HCT116 (cell line): Measurements from ENCODE around the gene ETS1. TPM values are rescaled to one million over a fixed set of nuclear protein-coding genes. Genes with fewer than 3 reads are reported as not detected.

ENCODE experiments used
- ATAC-seq: fragments of 200-7000 bp; cut with Tn5 transposase; 2 replicates; pipeline ENCODE4 v1.9.1; 2020; ENCODE audit warnings: mild to moderate bottlenecking, moderate library complexity
- BruUV-seq: library from RNA; stranded (reverse); fragments of 400-500 nt; replicated peaks from 2 replicates; lab custom pipeline; 2021; lab: Mats Ljungman, UMichigan
- CTCF ChIA-PET: fragments of 300-600 bp; sonication (Branson Sonifier 250); formaldehyde crosslinking; loops from one replicate; lab custom pipeline; 2021; ENCODE audit warnings: antibody characterized with exemption; lab: Charles Lee
- POLR2A ChIA-PET: fragments of 300-600, 350-600 bp; sonication (Branson Sonifier 250); formaldehyde crosslinking; loops from one replicate; lab custom pipeline; 2021; ENCODE audit warnings: antibody characterized with exemption; lab: Charles Lee
- RAD21 ChIA-PET, 2 experiments: fragments of 300-600 bp; sonication (Branson Sonifier 250); formaldehyde crosslinking; loops; one replicate each; lab custom pipeline; 2023; ENCODE audit warnings: low total read pairs in 2 of 2; ENCODE audit not compliant: uncharacterized antibody in 2 of 2, unreplicated experiment in 2 of 2, low non-redundant PET in 1 of 2; lab: Charles Lee
- DNase-seq: peaks from one replicate; pipeline ENCODE4 v3.0.0-alpha.2; 2010; ENCODE audit warnings: low read depth, low spot score
- H2AFZ ChIP-seq: fragments of 200-600 bp; shearing (Covaris generic), sonication (generic); 2 replicates; pipeline ENCODE4 v1.6.1; 2017; ENCODE audit warnings: low read depth, mixed run types, mixed read lengths, antibody characterized with exemption, low read length; ENCODE audit not compliant: poor library complexity, severe bottlenecking
- H3K27ac ChIP-seq: 2 replicates; pipeline ENCODE4 v1.5.1; 2012; ENCODE audit warnings: low read depth, low read length
- H3K27me3 ChIP-seq: fragments of 200-600 bp; sonication (generic); 2 replicates; pipeline ENCODE4 v1.6.1; 2016; ENCODE audit warnings: mixed run types, low read length, mixed read lengths; ENCODE audit not compliant: insufficient read depth
- H3K36me3 ChIP-seq, 2 experiments: fragments of 200-500 bp in 1 of 2; fragments of 200-600 bp in 1 of 2; sonication (Bioruptor generic) in 1 of 2; sonication (generic) in 1 of 2; 2 replicates each; pipeline versions ENCODE4 v1.5.1 to v1.6.1; 2014 to 2016; ENCODE audit warnings: low read length in 2 of 2, inconsistent platforms in 1 of 2, mixed read lengths in 1 of 2, mixed run types in 1 of 2; ENCODE audit not compliant: insufficient read depth in 2 of 2, control insufficient read depth in 1 of 2
- H3K4me1 ChIP-seq, 2 experiments: fragments of 200-600 bp in 1 of 2; sonication (generic) in 1 of 2; 2 replicates each; pipeline versions ENCODE4 v1.5.1 to v1.6.1; 2012 to 2017; ENCODE audit warnings: low read length in 2 of 2, inconsistent platforms in 1 of 2, mild to moderate bottlenecking in 1 of 2, mixed read lengths in 1 of 2, mixed run types in 1 of 2, moderate library complexity in 1 of 2; ENCODE audit not compliant: insufficient read depth in 2 of 2, control insufficient read depth in 1 of 2
- H3K4me2 ChIP-seq: fragments of 200-600 bp; sonication (generic); 2 replicates; pipeline ENCODE4 v1.6.1; 2017; ENCODE audit warnings: mixed run types, low read length, mixed read lengths
- H3K4me3 ChIP-seq, 2 experiments: fragments of 200-600 bp in 1 of 2; sonication (generic) in 1 of 2; replicated peaks in 1 of 2; 2 replicates each; pipeline ENCODE4 v1.5.1; 2011 to 2016; ENCODE audit warnings: low read length in 2 of 2, control low read depth in 1 of 2, low read depth in 1 of 2, mild to moderate bottlenecking in 1 of 2, mixed read lengths in 1 of 2, mixed run types in 1 of 2
- H3K79me2 ChIP-seq: fragments of 200-600 bp; sonication (generic); 2 replicates; pipeline ENCODE4 v1.6.1; 2017; ENCODE audit warnings: mild to moderate bottlenecking, mixed run types, low read length, moderate library complexity, mixed read lengths; ENCODE audit not compliant: insufficient read depth
- H3K9ac ChIP-seq: fragments of 200-600 bp; sonication (generic); 2 replicates; pipeline ENCODE4 v1.6.1; 2016; ENCODE audit warnings: low read length, mixed read lengths
- H3K9me2 ChIP-seq: fragments of 200-600 bp; sonication (generic), shearing (Covaris generic); 2 replicates; pipeline ENCODE4 v1.6.1; 2017; ENCODE audit warnings: mixed run types, mild to moderate bottlenecking, moderate library complexity; ENCODE audit not compliant: insufficient read depth
- H3K9me3 ChIP-seq, 2 experiments: fragments of 200-500 bp in 1 of 2; fragments of 200-600 bp in 1 of 2; sonication (Bioruptor generic) in 1 of 2; sonication (generic) in 1 of 2; 2 replicates each; pipeline ENCODE4 v1.6.1; 2014 to 2017; ENCODE audit warnings: low read length in 2 of 2, mixed read lengths in 2 of 2, inconsistent platforms in 1 of 2, low read depth in 1 of 2, mild to moderate bottlenecking in 1 of 2, mixed run types in 1 of 2, moderate library complexity in 1 of 2; ENCODE audit not compliant: control insufficient read depth in 1 of 2, insufficient read depth in 1 of 2
- H4K20me1 ChIP-seq: fragments of 200-600 bp; sonication (generic), shearing (Covaris generic); 2 replicates; pipeline ENCODE4 v1.6.1; 2017; ENCODE audit warnings: mixed run types, mild to moderate bottlenecking, moderate library complexity; ENCODE audit not compliant: insufficient read depth
- CEBPB ChIP-seq: IDR thresholded peaks from 2 replicates; pipeline ENCODE4 v1.6.1; 2012; ENCODE audit warnings: low read depth
- FOSL1 ChIP-seq: IDR thresholded peaks from 2 replicates; pipeline ENCODE4 v1.6.1; 2012; ENCODE audit warnings: low read depth
- SIN3A ChIP-seq: IDR thresholded peaks from 2 replicates; pipeline ENCODE4 v1.6.1; 2012; ENCODE audit warnings: low read depth
- SRF ChIP-seq: IDR thresholded peaks from 2 replicates; pipeline ENCODE4 v1.6.1; 2012; ENCODE audit warnings: low read depth
- TCF7L2 ChIP-seq: IDR thresholded peaks from 2 replicates; pipeline ENCODE4 v1.7.0; 2011; ENCODE audit warnings: borderline replicate concordance, inconsistent platforms; ENCODE audit not compliant: insufficient read depth, insufficient read length; ENCODE audit errors: extremely low read depth
- ZFX ChIP-seq: fragments of 450-650 bp; IDR thresholded peaks from 2 replicates; pipeline ENCODE4 v1.6.1; 2017
- ZNF274 ChIP-seq: fragments of 200-500 bp; sonication (Bioruptor generic); IDR thresholded peaks from 2 replicates; pipeline ENCODE4 v1.6.1; 2014; ENCODE audit warnings: mild to moderate bottlenecking, low read depth, low read length, inconsistent platforms
- intact Hi-C: fragments of 100-400 bp; cut with micrococcal nuclease; formaldehyde crosslinking; loops from 2 replicates; pipeline ENCODE4 v1.10.0; 2022
- total RNA-seq: library from RNA; stranded (reverse); gene quantifications from one replicate; pipeline ENCODE4 v1.2.1, GENCODE V29; 2021; ENCODE audit not compliant: unreplicated experiment
- TF ChIP-seq, protein P1 (sequence below): IDR thresholded peaks from 2 replicates; pipeline ENCODE4 v1.6.1; 2011; ENCODE audit warnings: mild to moderate bottlenecking, low read length, moderate library complexity; ENCODE audit not compliant: insufficient replicate concordance; ENCODE audit errors: extremely low read depth

ETS1 gene
- total RNA-seq, 1 experiment from 2014 or later = 9.2 TPM

DNA sequence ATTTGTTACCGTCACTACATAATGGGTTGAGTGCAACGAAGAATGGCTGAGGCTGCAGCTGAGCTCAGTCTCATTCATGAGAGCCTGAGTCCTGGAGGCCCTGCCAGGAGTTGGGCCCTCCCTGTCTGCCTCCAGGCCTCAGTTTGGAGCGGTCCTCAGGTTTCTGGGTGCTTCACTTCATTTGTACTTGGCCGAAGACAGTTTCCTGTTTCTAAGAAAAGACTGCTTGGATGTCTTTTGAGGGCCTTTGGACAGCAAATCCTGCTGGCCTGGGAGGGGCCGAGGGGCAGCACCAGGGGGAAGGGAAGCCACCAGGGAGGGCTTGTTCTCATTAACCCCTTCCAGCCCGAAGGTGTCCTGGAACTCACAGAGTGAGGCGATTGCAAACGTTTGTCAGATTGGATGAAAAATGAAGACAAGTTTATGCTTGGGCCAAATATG, 163.1 kb downstream of the ETS1 start:
- Histone ChIP-seq H3K4me3 (no peak overlapping the region), H3K9me3 (no peaks in the 10 kb centered on the region), H3K27me3 (no peaks in the 10 kb centered on the region; the same call in 1 of the 2 replicates), H4K20me1 (no peaks in the 10 kb centered on the region), H3K27ac (no peak overlapping the region), H3K9me2 (no peaks in the 10 kb centered on the region), H3K79me2 (no peaks in the 10 kb centered on the region), H3K9ac (no peak overlapping the region), H2AFZ (no peak overlapping the region), H3K36me3 (no peaks in the 10 kb centered on the region), H3K4me2 (no peak overlapping the region), H3K4me1 (no peaks in the 10 kb centered on the region)
- no TSS peak for BruUV-seq
- intact Hi-C loops = no loop called here
- ChIA-PET CTCF (no interaction called here), POLR2A (no interaction called here), RAD21 (no interaction called here)
- DNase-seq = no peak
- TF ChIP-seq SIN3A (no peak), CEBPB (no peak), FOSL1 (no peak), SRF (no peak), ZFX (no peak), TCF7L2 (no peak), ZNF274 (no peak)
- TF ChIP-seq, protein P1, sequence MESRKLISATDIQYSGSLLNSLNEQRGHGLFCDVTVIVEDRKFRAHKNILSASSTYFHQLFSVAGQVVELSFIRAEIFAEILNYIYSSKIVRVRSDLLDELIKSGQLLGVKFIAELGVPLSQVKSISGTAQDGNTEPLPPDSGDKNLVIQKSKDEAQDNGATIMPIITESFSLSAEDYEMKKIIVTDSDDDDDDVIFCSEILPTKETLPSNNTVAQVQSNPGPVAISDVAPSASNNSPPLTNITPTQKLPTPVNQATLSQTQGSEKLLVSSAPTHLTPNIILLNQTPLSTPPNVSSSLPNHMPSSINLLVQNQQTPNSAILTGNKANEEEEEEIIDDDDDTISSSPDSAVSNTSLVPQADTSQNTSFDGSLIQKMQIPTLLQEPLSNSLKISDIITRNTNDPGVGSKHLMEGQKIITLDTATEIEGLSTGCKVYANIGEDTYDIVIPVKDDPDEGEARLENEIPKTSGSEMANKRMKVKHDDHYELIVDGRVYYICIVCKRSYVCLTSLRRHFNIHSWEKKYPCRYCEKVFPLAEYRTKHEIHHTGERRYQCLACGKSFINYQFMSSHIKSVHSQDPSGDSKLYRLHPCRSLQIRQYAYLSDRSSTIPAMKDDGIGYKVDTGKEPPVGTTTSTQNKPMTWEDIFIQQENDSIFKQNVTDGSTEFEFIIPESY = no peak
- no peak for ATAC-seq
